Smooth muscle cell of the brain vasculature (primary cell): ENCODE results near the gene CHKA.

Experiments used
- DNase-seq: peaks from one replicate; pipeline ENCODE4 v3.0.0-alpha.2; 2012; ENCODE audit warnings: low read depth, low spot score

Gene CHKA

DNA sequence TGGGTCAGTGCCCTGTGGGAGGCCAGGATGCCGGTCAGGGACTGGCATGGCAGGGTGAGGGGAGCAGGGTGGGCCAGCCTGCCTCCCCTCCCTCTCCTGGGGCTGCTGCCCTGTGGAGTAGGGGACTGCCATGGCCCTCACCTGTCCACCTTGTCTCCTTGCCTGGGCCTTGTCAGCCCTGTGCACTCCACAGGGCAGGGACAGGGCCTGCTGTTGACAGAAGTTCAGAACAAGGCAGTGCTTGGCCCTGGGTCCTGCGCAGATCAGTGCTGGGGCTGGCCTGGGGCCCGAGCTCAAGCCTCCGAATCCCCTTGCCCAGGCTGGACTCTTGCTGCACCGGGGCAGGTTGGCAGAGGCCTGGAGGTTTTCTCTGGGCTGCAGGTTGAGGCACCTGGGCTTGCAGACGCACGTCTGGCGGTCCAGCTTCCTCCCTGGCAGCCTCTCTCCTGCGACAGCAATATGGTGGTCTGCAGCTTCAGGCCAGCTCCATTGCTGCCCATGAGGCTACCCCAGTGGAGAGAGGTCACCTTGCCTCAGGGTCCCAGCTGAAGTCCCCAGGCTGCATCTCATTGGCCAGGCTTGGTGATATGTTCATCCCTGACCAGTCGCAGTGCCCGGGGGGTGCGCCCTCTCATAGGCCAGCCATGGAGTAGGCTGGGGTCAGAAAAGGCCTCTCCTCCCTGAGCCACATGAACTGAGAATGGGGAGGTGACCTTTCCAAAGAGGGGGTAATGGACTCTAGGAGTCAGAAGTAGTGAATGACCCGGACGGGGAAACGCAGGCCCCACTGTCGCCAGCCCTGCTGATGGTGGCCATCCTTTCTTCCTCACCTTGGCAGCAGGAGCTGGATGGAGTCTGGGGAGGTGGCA, 21.5 kb upstream of the CHKA start:
- DNase-seq: no peak

DNA sequence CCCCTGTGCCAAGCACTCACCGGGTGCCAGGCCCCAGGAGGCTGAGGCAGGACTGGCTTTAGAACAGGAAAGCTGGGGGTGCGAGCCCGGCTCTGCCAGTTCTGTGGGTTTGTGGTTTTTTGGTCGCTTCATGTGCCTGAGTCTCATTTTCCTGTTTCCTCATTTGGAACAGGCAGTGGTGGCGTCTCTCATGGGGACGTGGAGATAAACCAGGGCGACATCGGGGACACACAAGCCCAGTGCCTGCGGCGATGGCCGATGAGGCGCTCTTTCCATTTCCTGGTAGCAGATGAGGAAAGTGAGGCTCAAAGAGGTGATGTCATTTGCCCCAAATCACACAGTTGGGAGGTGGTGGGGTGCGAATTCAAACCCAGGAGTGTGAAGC, 20.8 kb upstream of the CHKA start:
- no peak for DNase-seq

DNA sequence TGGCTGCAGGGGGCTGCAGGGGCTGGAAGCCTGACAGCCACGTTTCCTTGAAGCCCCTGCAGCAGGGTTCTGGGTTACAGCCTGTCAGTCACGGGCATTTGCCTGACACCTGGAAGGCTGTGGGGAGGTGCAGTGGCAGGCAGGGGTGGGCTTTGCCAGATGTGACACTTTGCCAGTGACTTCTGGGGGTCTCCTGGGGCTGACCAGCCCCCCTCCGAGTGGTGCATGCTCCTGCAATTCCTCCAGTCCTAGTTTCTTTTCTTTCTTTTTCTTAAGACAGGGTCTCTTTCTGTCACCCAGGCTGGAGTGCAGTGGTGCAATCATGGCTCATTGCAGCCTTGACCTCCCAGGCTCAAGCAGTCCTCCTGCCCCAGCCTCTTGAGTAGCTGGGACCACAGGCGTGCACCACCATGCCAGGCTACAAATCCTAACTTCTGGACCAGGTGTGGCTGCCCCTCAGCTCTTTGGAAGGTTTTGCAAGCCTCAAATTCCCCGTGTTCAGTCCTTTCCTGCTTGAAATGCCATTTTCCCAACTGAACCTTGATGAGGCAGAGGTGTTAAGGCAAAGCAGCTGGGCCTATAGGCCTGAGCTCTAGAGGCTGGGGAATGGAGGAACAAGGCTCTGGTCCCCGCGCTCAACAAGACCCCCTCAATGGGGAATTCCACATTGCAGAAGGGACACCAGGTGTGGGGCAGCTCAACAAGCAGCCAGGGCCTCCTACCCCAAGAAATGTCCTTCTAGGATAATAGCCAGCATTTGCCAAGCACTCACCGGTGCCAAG, 20.2 kb upstream of the CHKA start:
- DNase-seq: no peak

DNA sequence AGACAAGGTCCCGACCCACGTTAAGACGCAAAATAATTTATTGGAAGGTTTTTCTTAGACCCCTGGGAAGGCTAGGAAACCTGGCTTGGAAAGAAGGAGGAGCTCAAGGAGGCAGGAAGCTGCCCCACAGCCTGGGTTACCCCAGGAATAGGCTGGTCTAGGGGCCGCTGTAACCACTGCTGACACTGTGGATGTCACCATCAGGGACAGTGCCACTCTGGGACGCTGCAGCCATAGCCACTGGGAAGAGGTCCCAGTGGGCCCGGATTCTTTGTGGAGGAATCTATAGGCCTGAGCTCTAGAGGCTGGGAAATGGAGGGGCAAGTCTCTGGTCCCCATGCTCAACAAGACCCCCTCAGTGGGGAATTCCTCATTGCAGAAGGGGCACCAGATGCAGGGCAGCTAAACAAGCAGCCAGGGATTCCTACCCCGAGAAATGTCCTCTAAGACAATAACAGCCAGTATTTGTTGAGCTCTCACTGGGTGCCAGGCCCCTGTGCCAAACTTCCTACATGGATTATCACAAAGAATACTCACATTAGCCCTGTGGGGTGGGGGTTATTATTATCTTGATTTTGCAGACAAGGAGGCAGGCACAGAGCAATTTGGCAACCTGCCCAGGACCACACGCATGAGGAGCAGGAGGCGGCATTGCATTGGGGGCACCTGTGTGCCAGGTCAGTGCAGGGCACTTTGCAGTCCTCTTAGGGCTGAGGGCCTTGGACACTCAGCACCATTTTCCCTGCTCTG, 19.5 kb upstream of the CHKA start:
- no peak for DNase-seq

DNA sequence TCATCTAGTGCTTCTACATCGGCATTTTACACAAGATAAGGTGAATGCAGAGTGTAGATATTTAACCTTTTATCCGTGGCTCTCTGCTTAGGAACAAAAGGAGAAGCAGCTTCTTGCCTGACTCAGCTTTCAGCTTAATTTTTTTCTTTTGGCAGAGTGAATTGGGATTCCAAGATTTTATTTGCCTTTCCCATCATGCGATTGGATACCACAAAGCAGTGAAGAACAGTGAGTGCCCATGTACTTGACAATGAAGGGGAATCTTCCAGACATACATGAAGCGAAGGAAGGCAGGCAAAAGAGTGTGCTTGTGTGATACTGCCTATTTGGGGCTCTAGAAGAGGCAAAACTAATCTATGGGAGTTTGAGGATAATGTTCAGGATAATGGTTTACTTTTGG, 17.0 kb upstream of the CHKA start:
- no peak for DNase-seq

DNA sequence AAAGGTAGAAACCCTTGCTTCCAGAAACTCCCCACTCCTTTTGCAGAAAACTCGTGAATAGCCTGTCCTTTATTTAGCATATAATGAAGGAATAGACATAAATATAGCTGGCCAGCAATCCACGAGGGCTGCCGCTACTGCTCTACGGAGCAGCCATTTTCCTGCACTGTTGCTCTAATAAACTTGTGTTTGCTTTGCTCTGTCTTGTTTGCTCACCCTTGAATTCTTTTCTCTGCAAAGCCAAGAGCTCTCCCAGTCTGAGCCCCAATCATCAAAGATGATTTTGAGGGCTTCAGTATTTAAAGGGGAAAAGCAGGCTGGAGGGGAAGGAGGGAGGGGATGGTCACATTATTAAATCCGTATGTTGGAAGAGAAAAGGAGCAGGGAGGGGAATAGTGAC, 16.6 kb upstream of the CHKA start:
- DNase-seq: no peak

DNA sequence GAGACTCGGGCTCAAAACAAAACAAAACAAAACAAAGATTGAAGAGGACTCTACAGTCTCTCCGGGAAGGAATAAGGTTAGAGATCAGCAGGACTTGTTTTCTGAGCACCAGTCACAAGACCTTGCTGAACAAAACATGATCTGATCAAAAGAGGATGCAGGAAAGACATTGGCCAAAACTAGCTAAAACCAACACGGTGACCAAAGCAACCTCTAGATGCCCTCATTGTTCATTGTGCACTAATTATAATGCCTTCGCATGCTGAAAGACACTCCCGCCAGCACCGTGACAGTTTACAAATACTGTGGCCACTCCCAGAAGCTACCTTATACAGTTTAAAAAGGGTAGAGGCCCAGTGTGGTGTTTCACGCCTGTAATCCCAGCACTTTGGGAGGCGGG, 15.7 kb upstream of the CHKA start:
- DNase-seq: no peak

DNA sequence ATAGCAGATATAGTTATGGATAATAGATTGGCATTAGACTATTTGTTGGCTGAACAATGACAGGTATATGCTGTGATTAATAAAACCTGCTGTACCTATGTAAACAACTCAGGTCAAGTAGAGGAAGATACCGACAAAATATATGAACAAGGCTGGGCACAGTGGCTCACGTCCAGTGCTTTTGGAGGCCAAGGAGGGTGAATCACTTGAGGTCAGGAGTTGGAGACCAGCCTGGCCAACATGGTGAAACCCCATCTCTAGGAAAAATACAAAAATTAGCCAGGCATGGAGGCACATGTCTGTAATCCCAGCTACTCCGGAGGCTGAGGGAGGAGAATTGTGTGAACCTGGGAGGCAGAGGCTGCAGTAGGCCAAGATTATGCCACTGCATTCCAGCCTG, 14.0 kb upstream of the CHKA start:
- no peak for DNase-seq

DNA sequence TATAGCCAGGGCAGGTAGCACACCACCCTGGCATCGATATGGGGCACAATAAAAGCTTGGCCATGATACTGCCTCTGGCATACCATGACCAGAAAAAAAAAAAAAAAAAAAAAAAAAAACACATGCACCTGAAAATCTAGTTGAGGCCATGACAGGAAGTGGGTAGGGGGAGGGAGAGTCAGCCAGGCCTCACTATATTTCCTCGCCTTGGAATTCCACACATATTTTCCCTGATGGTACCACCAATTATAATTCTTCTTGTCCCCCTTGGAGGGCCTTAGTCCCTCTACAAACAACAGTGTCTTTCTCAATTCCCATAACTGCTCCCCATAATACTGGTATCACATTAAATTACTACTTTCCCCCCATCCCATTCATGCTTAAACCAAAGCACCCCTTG, 12.6 kb upstream of the CHKA start:
- no peak for DNase-seq

DNA sequence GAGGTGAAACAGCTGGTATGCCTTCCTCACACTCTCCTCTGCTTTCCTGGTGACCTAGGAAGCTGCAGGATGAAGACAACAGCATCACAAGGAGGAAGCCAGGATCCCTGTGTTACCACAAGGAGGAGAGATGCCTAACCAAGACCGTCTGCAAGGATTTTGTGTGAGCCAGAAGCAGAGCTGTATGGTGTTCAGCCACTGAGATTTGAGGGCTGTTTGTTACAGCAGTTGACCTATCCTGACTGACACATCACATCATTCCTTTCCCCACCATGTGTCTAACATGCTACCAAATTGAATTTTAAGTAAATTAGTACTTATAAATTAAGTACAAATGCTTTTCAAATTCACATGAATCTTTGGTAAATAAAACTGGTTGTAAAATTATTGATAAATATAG, 8.9 kb upstream of the CHKA start:
- no peak for DNase-seq

DNA sequence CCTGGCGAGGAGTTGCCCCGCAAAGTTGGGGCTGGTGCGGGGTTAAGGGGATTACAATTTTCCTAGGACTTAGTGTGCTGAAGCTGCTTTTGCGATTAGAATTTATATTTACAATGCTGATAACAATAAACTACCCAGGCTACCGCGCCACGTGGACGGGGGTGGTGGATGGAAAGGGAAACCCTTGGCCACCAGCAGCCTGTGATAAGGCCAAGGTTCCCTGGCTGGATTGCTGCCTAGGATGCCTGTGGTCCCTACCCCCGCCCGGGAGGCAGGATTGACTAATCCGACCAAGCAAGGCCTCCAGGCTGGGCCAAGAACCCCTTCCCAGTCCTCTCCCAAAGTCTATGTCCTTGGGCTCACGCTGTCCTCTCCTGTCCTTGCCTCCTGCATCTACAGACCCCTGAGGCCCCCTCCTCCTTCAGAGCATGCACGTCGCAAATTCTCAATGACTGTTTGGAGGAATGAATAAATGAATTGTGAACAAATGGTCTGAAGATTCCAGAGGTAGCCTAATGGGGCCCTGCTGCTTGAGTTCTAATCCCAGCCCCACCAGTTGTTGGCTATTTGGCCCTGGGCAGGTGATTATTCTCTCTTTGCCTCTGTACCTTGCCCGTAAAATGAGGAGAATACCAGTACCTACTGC, 7.6 kb upstream of the CHKA start:
- DNase-seq: no peak

DNA sequence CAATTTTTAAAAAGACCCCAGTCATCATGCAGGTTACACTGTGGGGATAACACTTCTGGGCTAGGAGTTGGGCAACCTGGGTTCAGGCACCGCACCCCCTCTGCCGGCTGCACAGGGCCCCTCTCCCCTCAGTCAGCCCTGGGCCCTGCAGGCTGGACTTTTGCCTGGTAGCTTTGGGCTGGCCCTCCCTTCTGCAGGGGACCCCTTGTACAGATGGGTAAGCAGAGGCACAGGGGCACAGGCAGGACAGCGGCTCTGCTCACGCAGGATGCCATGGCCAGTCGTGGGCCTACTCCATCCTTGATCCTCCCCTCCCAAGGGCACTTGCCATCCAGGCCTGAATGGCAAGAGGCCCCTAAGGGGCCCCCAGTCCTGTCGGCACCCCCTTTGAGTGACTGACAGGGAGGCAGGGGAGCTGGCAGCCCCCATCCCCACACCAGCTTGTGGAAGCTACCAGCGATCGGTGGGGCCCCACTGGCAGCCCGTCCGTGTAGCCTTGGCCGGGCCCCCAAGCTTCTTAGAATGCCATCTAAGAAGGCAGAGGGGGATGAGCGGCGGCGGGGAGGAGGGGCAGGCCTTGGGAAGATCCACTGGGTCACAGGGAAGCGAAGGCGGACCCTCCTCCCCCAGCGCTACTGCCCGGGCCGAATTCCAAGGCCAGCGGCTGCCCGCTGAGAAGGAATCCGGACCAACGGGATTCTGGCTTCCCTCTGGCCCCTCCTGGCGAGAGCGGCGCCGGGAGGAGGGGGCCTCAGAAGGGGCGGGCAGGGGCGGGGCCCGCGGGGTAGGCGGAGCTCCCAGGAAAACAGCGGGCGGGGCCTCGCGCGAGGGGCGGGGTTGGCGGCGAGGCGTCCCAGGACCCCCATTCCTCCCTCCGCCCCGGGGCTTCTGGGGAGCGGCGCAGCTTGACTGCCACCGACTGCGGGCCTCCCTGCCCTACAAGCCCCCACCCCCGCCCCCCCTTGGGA, 6.8 kb upstream of the CHKA start:
- peak; percentile 69 for DNase-seq

DNA sequence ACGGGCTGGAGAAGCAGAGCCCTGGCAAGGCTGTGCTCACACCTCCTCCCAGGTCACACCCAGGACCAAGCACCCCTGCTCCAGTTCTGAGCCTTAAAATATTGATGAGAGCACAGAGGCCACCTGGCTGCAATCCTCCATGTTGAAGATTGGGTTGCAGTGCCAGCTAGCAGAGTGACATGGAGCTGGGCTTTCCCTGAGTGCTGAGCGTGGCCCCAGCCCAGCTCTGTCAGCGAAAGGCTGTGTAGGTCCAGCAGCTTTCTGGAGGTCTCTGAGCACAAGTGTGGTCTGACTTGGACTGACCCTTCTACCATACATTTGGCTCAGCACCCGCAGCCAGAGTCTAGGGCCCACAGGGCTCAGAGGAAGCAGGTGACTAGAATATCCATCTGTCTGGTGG, 4.0 kb upstream of the CHKA start:
- no peak for DNase-seq

DNA sequence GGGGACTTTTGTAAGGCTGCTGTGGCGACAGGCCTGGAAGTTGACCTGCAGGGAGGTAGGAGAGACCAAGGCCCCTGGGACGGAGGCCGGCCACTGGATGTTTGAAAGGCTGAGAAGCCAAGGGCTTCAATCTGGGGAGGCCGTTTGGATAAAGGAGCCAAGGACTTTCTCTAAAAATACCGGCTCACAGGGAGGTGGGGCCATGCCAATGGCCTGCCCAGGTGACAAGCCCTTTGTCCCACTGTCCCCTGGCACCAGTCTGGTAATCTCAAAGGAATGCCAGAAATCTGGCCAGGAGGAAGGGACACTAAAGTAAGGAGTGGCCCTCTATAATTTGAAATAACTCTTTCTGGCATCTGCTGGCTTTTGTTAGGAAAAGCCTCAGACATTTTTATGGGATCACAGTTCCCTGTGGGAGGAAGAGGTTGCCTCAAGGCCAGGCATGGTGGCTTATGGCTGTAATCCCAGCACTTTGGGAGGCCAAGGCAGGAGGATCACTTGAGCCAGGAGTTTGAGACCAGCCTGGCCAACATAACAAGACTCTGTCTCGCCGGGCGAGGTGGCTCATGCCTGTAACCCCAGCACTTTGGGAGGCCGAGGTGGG, 1.9 kb upstream of the CHKA start:
- DNase-seq: no peak

DNA sequence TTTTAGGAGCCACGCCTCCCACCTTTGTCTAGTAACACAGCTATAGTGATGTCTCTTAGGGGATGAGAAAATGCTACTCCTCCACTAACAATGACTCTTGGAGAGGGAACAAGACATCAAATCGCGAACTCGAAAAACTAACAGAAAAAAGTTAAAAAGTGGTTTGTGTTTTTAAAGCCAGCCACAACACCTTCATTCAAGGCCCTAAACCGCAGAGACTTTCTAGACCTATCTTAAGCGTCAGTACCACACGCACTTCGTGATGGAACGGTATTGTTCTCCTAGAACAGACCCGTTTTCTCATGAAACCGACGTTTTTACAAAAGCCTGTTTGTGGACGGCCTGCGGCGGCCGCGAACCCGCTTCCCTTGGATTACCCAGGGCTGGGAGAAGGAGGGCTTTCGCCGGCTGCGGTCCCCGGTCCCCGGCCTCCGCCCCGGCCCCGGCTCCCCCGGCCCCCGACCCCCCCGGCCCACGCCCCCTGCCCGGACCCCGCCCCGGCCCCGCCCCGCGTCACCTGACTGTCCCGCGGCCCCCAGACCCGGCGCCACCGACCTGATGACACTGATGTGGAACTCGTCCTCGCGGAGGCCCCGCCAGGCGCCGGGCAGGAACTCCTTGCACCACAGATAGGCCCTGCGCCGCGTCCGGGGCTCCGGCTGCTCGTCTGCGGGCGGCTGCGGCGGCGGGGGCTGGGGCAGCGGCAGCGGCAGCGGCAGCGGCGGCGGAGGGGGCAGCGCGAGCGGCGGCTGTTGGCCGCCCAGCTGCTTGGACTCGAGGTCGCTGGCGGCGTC, 718 bp downstream of the CHKA start:
- no peak for DNase-seq

DNA sequence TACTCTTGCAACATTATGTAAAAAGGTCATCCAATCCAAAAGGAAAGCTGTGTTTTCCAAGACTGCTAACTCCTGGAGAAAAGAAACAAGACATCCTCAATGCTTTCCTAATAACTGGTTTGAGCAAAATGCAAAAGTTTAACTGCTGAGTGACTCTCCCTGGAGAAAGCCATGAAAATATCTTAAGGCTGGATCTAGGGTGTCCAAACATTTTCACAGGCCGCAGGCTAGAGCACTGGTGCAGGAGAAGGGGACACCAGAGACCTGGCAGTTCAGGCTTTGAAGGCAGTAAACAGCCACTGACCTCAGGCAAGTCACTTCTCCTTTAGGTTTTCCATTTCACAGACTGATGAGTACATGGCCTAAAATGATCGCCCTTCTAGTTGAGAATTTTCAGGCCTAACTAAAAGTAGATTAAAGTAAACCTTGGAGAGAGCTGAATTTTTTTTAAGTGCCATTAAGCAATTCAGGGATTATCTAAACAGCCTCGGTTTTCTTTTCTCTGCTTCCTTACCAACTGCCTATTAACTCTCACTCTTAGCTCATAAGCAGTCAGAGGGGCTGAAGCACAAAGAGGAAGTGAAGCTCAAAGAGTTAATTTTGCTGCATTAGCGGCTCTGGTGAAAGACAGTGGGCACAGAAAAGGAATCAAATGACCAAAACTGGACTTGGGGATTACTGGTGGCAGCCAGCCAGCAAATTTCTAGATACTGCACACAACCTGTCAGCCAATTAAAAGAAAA, 2.3 kb downstream of the CHKA start:
- DNase-seq: no peak

DNA sequence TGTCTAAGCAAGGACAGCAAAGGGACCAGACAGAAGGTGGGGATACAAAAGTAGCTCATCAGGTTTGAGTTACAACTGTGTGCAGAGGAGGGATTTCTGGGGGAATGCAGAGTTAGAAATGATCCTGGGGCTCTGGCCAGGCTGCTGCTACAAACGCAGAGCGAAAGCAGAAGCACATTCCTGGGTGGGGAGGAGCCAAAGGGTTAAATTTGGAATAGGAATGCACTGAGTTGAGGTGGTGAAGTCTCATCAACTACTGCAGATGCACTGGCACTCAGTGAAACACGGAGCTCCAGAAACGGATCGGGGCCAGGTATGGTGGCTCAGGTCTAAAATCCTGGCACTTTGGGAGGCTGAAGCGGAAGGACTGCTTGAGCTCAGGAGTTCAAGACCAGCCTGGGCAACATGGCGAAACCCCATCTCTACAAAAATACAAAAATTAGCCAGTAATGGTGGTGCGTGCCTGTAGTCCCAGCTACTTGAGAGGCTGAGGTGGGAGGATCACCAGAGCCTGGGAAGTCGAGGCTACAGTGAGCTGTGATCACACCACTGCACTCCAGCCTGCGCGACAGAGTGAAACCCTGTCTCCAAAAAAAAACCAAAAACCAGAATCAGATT, 3.2 kb downstream of the CHKA start:
- no peak for DNase-seq

DNA sequence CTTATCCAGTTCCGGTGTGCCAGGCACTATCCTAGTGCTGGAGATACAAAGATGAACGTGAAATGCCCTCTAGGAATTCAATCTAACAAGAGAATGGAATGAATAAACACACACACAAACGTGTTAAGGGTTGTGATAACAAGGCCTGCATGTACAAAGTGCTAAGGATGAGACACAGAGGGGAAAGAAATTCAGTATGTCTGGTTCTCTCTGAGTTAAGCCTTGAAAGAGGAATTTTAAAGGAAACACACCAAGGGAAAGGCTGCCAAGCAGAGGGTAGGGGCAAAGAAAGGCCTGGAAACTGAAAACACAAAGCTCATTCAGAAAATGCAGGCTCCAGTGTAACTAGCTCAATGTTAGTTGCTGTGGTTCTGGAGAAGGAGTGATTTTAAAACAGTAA, 4.2 kb downstream of the CHKA start:
- no peak for DNase-seq
